Activated CD4-positive, alpha-beta T cell treated with anti-CD3 and anti-CD28 coated beads, Interleukin-2, amount 50 U/mL, for 48 hours (primary cell): Measurements from ENCODE around the gene TMEM273.

Source experiments
- DNase-seq, 2 experiments: peaks; one replicate each; pipeline ENCODE4 v3.0.0-alpha.2; 2020

Gene TMEM273

GRCh38 chr10:49114718-49115014 is 73.5 kb downstream of the TMEM273 start:
- DNase-seq, result no peak

GRCh38 chr10:49113741-49114141 is 74.5 kb downstream of the TMEM273 start:
- DNase-seq, result no peak

DNA sequence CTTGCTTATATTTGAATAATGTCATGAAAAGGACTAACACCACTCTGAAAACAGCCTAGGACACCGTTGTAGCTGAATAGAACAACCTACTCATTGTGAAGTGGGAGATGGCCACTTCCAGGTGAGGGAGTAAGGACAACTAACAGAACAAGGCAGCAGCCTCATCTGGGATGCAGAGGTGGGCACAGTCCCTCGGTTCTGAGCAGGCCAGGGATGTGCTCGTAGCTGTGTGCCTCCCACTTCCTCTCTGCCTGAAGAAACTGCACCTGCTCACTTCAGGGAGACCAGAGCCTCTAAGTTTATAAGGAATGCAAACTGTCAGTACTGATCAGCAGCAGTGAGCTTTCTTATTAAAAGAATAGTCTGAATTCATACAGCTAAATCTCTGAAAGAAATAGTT is 75.3 kb downstream of the TMEM273 start:
- no peak for DNase-seq

DNA sequence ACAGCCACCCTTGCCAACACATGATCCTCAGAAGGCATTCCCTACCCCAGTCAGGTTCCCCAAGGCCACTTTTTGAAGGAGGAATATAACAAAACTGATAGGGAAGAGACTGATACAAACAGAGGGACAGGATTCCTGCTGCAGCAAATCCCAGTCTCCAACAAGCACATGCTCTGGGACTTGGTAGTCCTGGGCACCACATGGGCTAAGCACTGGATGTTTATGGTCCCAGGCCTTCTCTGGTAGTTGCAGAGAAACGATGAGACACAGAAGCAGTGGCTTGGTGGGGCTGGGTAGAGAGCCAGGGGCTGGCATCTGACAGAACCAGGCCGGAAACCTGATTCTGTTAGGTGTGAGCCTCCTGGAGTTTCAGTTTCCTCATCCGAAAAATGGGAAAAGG is 76.1 kb downstream of the TMEM273 start:
- DNase-seq, result no peak

GRCh38 chr10:49111320-49111698 is 76.9 kb downstream of the TMEM273 start:
- no peak for DNase-seq

GRCh38 chr10:49110684-49111319 is 77.4 kb downstream of the TMEM273 start:
- DNase-seq, result no peak

GRCh38 chr10:49109669-49110340 is 78.4 kb downstream of the TMEM273 start:
- no peak for DNase-seq

GRCh38 chr10:49108656-49109055 is 79.5 kb downstream of the TMEM273 start:
- DNase-seq, result no peak

- DNase-seq, result no peak
These were observed 80.3 kb downstream of the TMEM273 start for GRCh38 chr10:49107887-49108267.

GRCh38 chr10:49107111-49107886 is 80.9 kb downstream of the TMEM273 start:
- DNase-seq, result no peak

- no peak for DNase-seq
These were observed 81.7 kb downstream of the TMEM273 start for GRCh38 chr10:49106451-49106850.

DNA sequence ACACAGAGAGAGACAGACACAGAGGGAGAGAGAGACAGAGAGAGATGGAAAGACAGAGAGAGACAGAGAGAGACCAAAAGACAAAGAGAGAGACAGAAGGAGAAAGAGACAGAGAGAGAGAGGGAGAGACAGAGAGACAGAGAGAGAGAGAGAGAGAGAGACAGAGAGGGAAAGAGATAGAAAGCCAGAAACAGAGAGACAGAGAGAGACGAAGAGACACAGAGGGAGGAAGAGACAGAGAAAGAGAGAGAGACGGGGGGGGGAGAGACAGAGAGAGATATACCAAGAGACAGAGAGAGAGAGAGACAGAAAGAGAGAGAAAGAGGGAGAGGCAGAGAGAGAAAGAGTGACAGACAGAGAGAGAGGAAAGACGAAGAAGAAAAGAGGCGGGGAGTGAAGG is 83.1 kb downstream of the TMEM273 start:
- DNase-seq, result no peak
